GM12874 (cell line): ENCODE data around the gene LRRC74B.

Source experiments
- CTCF ChIP-seq: IDR thresholded peaks from 2 replicates; pipeline ENCODE4 v1.5.1; 2011; ENCODE audit warnings: low read depth, mild to moderate bottlenecking, control low read depth, low read length, moderate library complexity; ENCODE audit not compliant: insufficient read depth

Gene LRRC74B

GRCh38 chr22:21067075-21067900 is 21.5 kb downstream of the LRRC74B start:
- TF ChIP-seq CTCF: no peak

- TF ChIP-seq CTCF: no peak
These were observed 22.3 kb downstream of the LRRC74B start for GRCh38 chr22:21067901-21068680.

- TF ChIP-seq CTCF: no peak
These were observed 23.0 kb downstream of the LRRC74B start for GRCh38 chr22:21068681-21069276.

GRCh38 chr22:21069375-21069774 is 23.6 kb downstream of the LRRC74B start:
- TF ChIP-seq CTCF: no peak

- TF ChIP-seq CTCF: no peak
These were observed 25.2 kb downstream of the LRRC74B start for GRCh38 chr22:21070690-21071615.

- TF ChIP-seq CTCF: no peak
These were observed 27.3 kb downstream of the LRRC74B start for GRCh38 chr22:21073023-21073422.

- no peak for TF ChIP-seq CTCF
These were observed 27.7 kb downstream of the LRRC74B start for GRCh38 chr22:21073482-21073881.
